GM12878 (cell line): ENCODE results near the gene MACF1. TPM values are rescaled to one million over a fixed set of nuclear protein-coding genes. Genes with fewer than 3 reads are reported as not detected.

ENCODE experiments used
- CHD2 ChIP-seq: IDR thresholded peaks from 2 replicates; pipeline ENCODE4 v1.6.1; 2011; ENCODE audit warnings: low read depth, low read length, improper control_type of control experiment, borderline replicate concordance
- IKZF2 ChIP-seq, 2 experiments: fragments of 450-650 bp; IDR thresholded peaks; 2 replicates each; pipeline ENCODE4 v1.6.1; 2017; ENCODE audit warnings: mild to moderate bottlenecking in 2 of 2, moderate library complexity in 2 of 2
- KDM1A ChIP-seq: fragments of 200-600 bp; sonication (generic); IDR thresholded peaks from 2 replicates; pipeline ENCODE4 v1.6.1; 2016; ENCODE audit warnings: borderline replicate concordance
- KLF5 ChIP-seq: fragments of 450-650 bp; IDR thresholded peaks from 2 replicates; pipeline ENCODE4 v1.6.1; 2014; ENCODE audit warnings: mild to moderate bottlenecking; ENCODE audit not compliant: partially characterized antibody
- MYC ChIP-seq: IDR thresholded peaks from 2 replicates; pipeline ENCODE4 v1.6.1; 2011; ENCODE audit warnings: mild to moderate bottlenecking, low read length, moderate library complexity, inconsistent platforms; ENCODE audit not compliant: insufficient read depth, insufficient replicate concordance, insufficient read length, severe bottlenecking
- PML ChIP-seq: IDR thresholded peaks from 2 replicates; pipeline ENCODE4 v1.6.1; 2012; ENCODE audit warnings: low read length, inconsistent platforms
- RBBP5 ChIP-seq: fragments of 200-600 bp; sonication (generic); conservative IDR thresholded peaks from 2 replicates; pipeline ENCODE4 v1.6.1; 2016
- RUNX3 ChIP-seq: IDR thresholded peaks from 2 replicates; pipeline ENCODE4 v1.6.1; 2012; ENCODE audit warnings: low read length, inconsistent platforms
- SMAD5 ChIP-seq: IDR thresholded peaks from 2 replicates; pipeline ENCODE4 v1.6.1; 2016; ENCODE audit warnings: antibody characterized with exemption, low read depth
- SMARCA5 ChIP-seq: fragments of 450-650 bp; IDR thresholded peaks from 2 replicates; pipeline ENCODE4 v1.6.1; 2017; ENCODE audit warnings: mild to moderate bottlenecking
- SRF ChIP-seq, 2 experiments: IDR thresholded peaks; 2 replicates each; pipeline ENCODE4 v1.6.1; 2011; ENCODE audit warnings: low read depth in 2 of 2, low read length in 2 of 2, mild to moderate bottlenecking in 1 of 2, moderate library complexity in 1 of 2
- TAF1 ChIP-seq: IDR thresholded peaks from 2 replicates; pipeline ENCODE4 v1.6.1; 2011; ENCODE audit warnings: mild to moderate bottlenecking, low read depth, low read length, borderline replicate concordance
- ZNF622 ChIP-seq: fragments of 450-650 bp; IDR thresholded peaks from 2 replicates; pipeline ENCODE4 v1.6.1; 2017; ENCODE audit warnings: mild to moderate bottlenecking, inconsistent platforms
- polyA plus RNA-seq, 11 experiments: library from polyadenylated mRNA; depleted of rRNA in 4 of 11; unstranded in 6 of 11; stranded (reverse) in 5 of 11; fragments of >200 nt; fragmentation: Nextera tagmentation in 4 of 11; fragmentation: Illumina TruSeq in 1 of 11; extraction: Ambion mirVana in 4 of 11; extraction: Trizol in 1 of 11; gene quantifications; 1 replicate in 1 of 11; 2 replicates in 10 of 11; pipeline versions ENCODE4 v1.2.1 to v1.2.3, GENCODE V29; 2011 to 2016; ENCODE audit warnings: inconsistent platforms in 2 of 11, missing spikeins in 2 of 11, low read depth in 1 of 11
- total RNA-seq, 4 experiments: library from RNA; depleted of rRNA in 3 of 4; stranded (reverse); fragments of >200 nt in 3 of 4; fragmentation: Illumina TruSeq in 1 of 4; extraction: Trizol in 1 of 4; gene quantifications; 2 replicates each; pipeline versions ENCODE4 v1.2.1 to v1.2.3, GENCODE V29; 2013 to 2021
- TF ChIP-seq, protein P1 (sequence below): IDR thresholded peaks from 2 replicates; pipeline ENCODE4 v1.6.1; 2012; ENCODE audit warnings: mild to moderate bottlenecking, low read depth, low read length
- TF ChIP-seq, protein P2 (sequence below): IDR thresholded peaks from 2 replicates; pipeline ENCODE4 v1.6.1; 2011; ENCODE audit warnings: borderline replicate concordance, low read depth, mild to moderate bottlenecking, moderate library complexity, low read length; ENCODE audit not compliant: insufficient read depth, poor library complexity, severe bottlenecking
- TF ChIP-seq, protein P3 (sequence below): fragments of 150-350 bp; IDR thresholded peaks from 2 replicates; pipeline ENCODE4 v1.6.1; 2014; ENCODE audit warnings: mild to moderate bottlenecking, low read depth, low read length
- TF ChIP-seq, protein P4 (sequence below): IDR thresholded peaks from 2 replicates; pipeline ENCODE4 v1.6.1; 2012; ENCODE audit warnings: low read depth, low read length, improper control_type of control experiment
- TF ChIP-seq, protein P5 (sequence below): IDR thresholded peaks from 2 replicates; pipeline ENCODE4 v1.6.1; 2012; ENCODE audit warnings: improper control_type of control experiment, low read depth, low read length; ENCODE audit not compliant: insufficient replicate concordance

MACF1 gene
- total and polyA plus RNA-seq, 10 of the 15 experiments (the other 5 are each of a cell fraction or from before 2014, with no cell fraction given) = 15.5 to 201 (median 76.9) TPM

DNA sequence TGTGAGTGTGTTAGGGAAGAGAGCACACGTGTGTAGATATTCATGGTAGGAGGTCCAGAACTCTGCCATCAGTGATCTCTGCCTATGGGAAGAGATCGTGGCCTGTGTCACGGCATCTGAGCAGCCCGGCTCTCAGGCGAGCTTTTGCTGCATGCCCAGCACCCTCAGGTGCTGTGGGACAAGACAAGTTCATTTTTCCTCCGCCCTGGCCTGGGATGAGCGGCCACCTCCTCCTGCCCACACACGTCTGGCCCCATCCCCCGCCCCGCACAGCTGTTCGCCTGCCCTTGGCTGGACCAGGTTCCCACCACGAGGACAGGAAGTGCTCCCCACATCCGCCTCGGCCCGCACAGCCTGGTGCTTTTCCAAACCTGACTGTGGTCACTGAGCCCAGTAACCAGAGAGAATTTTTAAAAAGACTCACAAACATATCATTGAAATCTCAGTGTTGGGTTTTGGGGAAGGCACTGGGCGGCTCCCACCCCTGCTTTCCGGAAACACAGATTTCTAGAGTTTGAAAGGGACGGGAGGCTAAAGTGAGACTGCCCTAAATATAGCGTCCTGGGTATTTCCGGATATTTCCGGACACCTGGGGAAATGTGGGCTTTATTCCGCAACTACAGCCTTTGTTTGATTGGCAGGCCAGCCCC, 305.0 kb downstream of the MACF1 start (continued):
- TF ChIP-seq, protein P1, sequence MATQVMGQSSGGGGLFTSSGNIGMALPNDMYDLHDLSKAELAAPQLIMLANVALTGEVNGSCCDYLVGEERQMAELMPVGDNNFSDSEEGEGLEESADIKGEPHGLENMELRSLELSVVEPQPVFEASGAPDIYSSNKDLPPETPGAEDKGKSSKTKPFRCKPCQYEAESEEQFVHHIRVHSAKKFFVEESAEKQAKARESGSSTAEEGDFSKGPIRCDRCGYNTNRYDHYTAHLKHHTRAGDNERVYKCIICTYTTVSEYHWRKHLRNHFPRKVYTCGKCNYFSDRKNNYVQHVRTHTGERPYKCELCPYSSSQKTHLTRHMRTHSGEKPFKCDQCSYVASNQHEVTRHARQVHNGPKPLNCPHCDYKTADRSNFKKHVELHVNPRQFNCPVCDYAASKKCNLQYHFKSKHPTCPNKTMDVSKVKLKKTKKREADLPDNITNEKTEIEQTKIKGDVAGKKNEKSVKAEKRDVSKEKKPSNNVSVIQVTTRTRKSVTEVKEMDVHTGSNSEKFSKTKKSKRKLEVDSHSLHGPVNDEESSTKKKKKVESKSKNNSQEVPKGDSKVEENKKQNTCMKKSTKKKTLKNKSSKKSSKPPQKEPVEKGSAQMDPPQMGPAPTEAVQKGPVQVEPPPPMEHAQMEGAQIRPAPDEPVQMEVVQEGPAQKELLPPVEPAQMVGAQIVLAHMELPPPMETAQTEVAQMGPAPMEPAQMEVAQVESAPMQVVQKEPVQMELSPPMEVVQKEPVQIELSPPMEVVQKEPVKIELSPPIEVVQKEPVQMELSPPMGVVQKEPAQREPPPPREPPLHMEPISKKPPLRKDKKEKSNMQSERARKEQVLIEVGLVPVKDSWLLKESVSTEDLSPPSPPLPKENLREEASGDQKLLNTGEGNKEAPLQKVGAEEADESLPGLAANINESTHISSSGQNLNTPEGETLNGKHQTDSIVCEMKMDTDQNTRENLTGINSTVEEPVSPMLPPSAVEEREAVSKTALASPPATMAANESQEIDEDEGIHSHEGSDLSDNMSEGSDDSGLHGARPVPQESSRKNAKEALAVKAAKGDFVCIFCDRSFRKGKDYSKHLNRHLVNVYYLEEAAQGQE = no peak
- TF ChIP-seq KLF5 = no peak
- peak; percentile 87 for TF ChIP-seq RUNX3
- no peak for TF ChIP-seq ZNF622
- no peak for TF ChIP-seq SRF (IDR thresholded peaks at IDR 0.05; ENCODE audit: low read depth in 2 of 2, low read length in 2 of 2)
- TF ChIP-seq TAF1 = no peak
- no peak for TF ChIP-seq SMAD5
- no peak for TF ChIP-seq RBBP5
- TF ChIP-seq, protein P2, sequence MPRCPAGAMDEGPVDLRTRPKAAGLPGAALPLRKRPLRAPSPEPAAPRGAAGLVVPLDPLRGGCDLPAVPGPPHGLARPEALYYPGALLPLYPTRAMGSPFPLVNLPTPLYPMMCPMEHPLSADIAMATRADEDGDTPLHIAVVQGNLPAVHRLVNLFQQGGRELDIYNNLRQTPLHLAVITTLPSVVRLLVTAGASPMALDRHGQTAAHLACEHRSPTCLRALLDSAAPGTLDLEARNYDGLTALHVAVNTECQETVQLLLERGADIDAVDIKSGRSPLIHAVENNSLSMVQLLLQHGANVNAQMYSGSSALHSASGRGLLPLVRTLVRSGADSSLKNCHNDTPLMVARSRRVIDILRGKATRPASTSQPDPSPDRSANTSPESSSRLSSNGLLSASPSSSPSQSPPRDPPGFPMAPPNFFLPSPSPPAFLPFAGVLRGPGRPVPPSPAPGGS = no peak
- TF ChIP-seq CHD2 = 0 out of 2 replicates have a peak, but pooled peaks have one; percentile 50
- TF ChIP-seq KDM1A = no peak
- TF ChIP-seq, protein P3, sequence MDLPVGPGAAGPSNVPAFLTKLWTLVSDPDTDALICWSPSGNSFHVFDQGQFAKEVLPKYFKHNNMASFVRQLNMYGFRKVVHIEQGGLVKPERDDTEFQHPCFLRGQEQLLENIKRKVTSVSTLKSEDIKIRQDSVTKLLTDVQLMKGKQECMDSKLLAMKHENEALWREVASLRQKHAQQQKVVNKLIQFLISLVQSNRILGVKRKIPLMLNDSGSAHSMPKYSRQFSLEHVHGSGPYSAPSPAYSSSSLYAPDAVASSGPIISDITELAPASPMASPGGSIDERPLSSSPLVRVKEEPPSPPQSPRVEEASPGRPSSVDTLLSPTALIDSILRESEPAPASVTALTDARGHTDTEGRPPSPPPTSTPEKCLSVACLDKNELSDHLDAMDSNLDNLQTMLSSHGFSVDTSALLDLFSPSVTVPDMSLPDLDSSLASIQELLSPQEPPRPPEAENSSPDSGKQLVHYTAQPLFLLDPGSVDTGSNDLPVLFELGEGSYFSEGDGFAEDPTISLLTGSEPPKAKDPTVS = no peak
- no peak for TF ChIP-seq SMARCA5
- TF ChIP-seq, protein P4, sequence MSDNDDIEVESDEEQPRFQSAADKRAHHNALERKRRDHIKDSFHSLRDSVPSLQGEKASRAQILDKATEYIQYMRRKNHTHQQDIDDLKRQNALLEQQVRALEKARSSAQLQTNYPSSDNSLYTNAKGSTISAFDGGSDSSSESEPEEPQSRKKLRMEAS = no peak
- no peak for TF ChIP-seq PML
- peak; percentile 47 to 58 for TF ChIP-seq IKZF2 (IDR thresholded peaks at IDR 0.05)
- TF ChIP-seq MYC = no peak
- TF ChIP-seq, protein P5, sequence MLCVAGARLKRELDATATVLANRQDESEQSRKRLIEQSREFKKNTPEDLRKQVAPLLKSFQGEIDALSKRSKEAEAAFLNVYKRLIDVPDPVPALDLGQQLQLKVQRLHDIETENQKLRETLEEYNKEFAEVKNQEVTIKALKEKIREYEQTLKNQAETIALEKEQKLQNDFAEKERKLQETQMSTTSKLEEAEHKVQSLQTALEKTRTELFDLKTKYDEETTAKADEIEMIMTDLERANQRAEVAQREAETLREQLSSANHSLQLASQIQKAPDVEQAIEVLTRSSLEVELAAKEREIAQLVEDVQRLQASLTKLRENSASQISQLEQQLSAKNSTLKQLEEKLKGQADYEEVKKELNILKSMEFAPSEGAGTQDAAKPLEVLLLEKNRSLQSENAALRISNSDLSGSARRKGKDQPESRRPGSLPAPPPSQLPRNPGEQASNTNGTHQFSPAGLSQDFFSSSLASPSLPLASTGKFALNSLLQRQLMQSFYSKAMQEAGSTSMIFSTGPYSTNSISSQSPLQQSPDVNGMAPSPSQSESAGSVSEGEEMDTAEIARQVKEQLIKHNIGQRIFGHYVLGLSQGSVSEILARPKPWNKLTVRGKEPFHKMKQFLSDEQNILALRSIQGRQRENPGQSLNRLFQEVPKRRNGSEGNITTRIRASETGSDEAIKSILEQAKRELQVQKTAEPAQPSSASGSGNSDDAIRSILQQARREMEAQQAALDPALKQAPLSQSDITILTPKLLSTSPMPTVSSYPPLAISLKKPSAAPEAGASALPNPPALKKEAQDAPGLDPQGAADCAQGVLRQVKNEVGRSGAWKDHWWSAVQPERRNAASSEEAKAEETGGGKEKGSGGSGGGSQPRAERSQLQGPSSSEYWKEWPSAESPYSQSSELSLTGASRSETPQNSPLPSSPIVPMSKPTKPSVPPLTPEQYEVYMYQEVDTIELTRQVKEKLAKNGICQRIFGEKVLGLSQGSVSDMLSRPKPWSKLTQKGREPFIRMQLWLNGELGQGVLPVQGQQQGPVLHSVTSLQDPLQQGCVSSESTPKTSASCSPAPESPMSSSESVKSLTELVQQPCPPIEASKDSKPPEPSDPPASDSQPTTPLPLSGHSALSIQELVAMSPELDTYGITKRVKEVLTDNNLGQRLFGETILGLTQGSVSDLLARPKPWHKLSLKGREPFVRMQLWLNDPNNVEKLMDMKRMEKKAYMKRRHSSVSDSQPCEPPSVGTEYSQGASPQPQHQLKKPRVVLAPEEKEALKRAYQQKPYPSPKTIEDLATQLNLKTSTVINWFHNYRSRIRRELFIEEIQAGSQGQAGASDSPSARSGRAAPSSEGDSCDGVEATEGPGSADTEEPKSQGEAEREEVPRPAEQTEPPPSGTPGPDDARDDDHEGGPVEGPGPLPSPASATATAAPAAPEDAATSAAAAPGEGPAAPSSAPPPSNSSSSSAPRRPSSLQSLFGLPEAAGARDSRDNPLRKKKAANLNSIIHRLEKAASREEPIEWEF = no peak
